Esophagus squamous epithelium (tissue), 5 donors: ENCODE data around the gene NMUR2. TPM values are rescaled to one million over a fixed set of nuclear protein-coding genes. Genes with fewer than 3 reads are reported as not detected.

Experiments
- DNase-seq: peaks from one replicate; lab custom pipeline; 2025; lab: John Stamatoyannopoulos, UW
- H3K27ac ChIP-seq, 4 donors: fragments of 200-600 bp; sonication (generic); one replicate each; pipeline ENCODE4 v1.5.1; 2016 to 2019; ENCODE audit warnings: mild to moderate bottlenecking in 1 of 4
- H3K27me3 ChIP-seq, 4 donors: fragments of 200-600 bp; sonication (generic); 1 replicate in 3 of 4; 2 replicates in 1 of 4; pipeline versions ENCODE4 v1.5.1 to v1.6.0; 2017 to 2021; ENCODE audit warnings: antibody characterized with exemption in 1 of 4
- H3K36me3 ChIP-seq, 3 donors: fragments of 200-600 bp; sonication (generic); one replicate each; pipeline ENCODE4 v1.5.1; 2016 to 2019
- H3K4me1 ChIP-seq, 3 donors: fragments of 200-600 bp; sonication (generic); one replicate each; pipeline ENCODE4 v1.5.1; 2017 to 2019
- H3K4me3 ChIP-seq, 4 donors: fragments of 200-600 bp; sonication (generic); 1 replicate in 3 of 4; 2 replicates in 1 of 4; pipeline ENCODE4 v1.5.1; 2016 to 2019; ENCODE audit warnings: mild to moderate bottlenecking in 2 of 4, moderate library complexity in 1 of 4
- H3K9me3 ChIP-seq, 3 donors: fragments of 200-600 bp; sonication (generic); one replicate each; pipeline ENCODE4 v1.5.1; 2016 to 2019
- POLR2A ChIP-seq, 4 donors: fragments of 450-650 bp; IDR thresholded peaks; one replicate each; pipeline ENCODE4 v1.6.1; 2017; ENCODE audit warnings: antibody characterized with exemption in 4 of 4, mild to moderate bottlenecking in 4 of 4, moderate library complexity in 3 of 4
- WGBS, 2 donors: methylation state at CpG; one replicate each; pipeline ENCODE4 v1.1.5; 2018; 5-methylcytosine and 5-hydroxymethylcytosine counted together
- intact Hi-C: fragments of 100-400 bp; cut with DNase I; formaldehyde crosslinking; loops from one replicate; pipeline ENCODE4 v1.15.0; 2022
- total RNA-seq, 4 donors: library from RNA; depleted of rRNA; stranded (reverse); fragments of >200 nt; gene quantifications; one replicate each; pipeline ENCODE4 v1.1.0, GENCODE V29; 2016
- TF ChIP-seq, protein P1 (sequence below), 6 experiments: fragments of 450-650 bp in 4 of 6; fragments of 200-600 bp in 2 of 6; sonication (generic) in 2 of 6; IDR thresholded peaks; one replicate each; pipeline ENCODE4 v1.5.1; 2016 to 2019; ENCODE audit warnings: antibody characterized with exemption in 6 of 6, mild to moderate bottlenecking in 4 of 6, moderate library complexity in 4 of 6
- donor health status: DM: yes; HTN: yes; CAD: no.

The NMUR2 gene
- total RNA-seq, 4 donors from 2014 or later: not detected

- intact Hi-C loops: no loop called here
- Histone ChIP-seq H3K36me3 (no peaks in the 10 kb centered on the region), H3K9me3 (no peaks in the 10 kb centered on the region), H3K27ac (no peak overlapping the region), H3K27me3 (no peaks in the 10 kb centered on the region), H3K4me1 (no peaks in the 10 kb centered on the region), H3K4me3 (no peak overlapping the region)
- WGBS, 2 donors: 42 to 54% methylated on average over 4 of the region's 4 CpGs
- TF ChIP-seq, protein P1, sequence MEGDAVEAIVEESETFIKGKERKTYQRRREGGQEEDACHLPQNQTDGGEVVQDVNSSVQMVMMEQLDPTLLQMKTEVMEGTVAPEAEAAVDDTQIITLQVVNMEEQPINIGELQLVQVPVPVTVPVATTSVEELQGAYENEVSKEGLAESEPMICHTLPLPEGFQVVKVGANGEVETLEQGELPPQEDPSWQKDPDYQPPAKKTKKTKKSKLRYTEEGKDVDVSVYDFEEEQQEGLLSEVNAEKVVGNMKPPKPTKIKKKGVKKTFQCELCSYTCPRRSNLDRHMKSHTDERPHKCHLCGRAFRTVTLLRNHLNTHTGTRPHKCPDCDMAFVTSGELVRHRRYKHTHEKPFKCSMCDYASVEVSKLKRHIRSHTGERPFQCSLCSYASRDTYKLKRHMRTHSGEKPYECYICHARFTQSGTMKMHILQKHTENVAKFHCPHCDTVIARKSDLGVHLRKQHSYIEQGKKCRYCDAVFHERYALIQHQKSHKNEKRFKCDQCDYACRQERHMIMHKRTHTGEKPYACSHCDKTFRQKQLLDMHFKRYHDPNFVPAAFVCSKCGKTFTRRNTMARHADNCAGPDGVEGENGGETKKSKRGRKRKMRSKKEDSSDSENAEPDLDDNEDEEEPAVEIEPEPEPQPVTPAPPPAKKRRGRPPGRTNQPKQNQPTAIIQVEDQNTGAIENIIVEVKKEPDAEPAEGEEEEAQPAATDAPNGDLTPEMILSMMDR (IDR thresholded peaks at IDR 0.05): no peak
- TF ChIP-seq POLR2A (IDR thresholded peaks at IDR 0.05): no peak
- no peak for DNase-seq
These were observed 28.2 kb downstream of the NMUR2 start for GRCh38 chr5:152376886-152377285.

GRCh38 chr5:152374711-152375275 lies 30.3 kb downstream of the NMUR2 start:
- WGBS, 2 donors: 52 to 83% methylated on average over 1 of the region's 1 CpG
- H3K4me1 ChIP-seq: no peaks in the 10 kb centered on the region
- TF ChIP-seq, protein P1 (IDR thresholded peaks at IDR 0.05): no peak
- TF ChIP-seq POLR2A (IDR thresholded peaks at IDR 0.05): no peak
- no peaks in the 10 kb centered on the region for H3K27me3 ChIP-seq
- DNase-seq: no peak
- no peaks in the 10 kb centered on the region for H3K36me3 ChIP-seq
- intact Hi-C loops: no loop called here
- no peak overlapping the region for H3K4me3 ChIP-seq
- H3K27ac ChIP-seq: no peak overlapping the region
- no peaks in the 10 kb centered on the region for H3K9me3 ChIP-seq

GRCh38 chr5:152372875-152373274 lies 32.2 kb downstream of the NMUR2 start:
- no peak for DNase-seq
- Histone ChIP-seq H3K27ac (no peak overlapping the region), H3K27me3 (no peaks in the 10 kb centered on the region), H3K4me3 (no peak overlapping the region), H3K4me1 (no peaks in the 10 kb centered on the region), H3K36me3 (no peaks in the 10 kb centered on the region), H3K9me3 (no peaks in the 10 kb centered on the region)
- 33 to 44% methylated on average over 1 of the region's 1 CpG for WGBS, 2 donors
- intact Hi-C loops: no loop called here
- TF ChIP-seq POLR2A (IDR thresholded peaks at IDR 0.05): no peak
- TF ChIP-seq, protein P1 (IDR thresholded peaks at IDR 0.05): no peak

DNA sequence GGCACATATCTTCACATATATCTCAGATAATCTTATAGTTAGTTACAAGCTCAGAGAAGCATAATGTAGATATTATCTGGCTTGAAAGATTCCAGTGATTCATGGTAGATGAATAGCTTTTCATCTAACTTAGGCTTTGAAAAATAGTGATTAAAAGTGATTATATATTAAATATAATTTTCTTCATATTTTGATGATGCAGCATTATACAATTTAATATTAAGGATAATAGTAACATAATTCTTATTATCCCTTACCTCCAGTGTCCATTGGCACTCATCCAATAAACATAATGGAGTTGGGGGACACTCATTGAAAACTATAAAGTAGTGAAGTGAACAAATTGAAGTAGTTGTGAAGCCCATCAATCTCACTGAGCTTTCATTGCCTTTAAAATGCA lies 35.8 kb downstream of the NMUR2 start:
- intact Hi-C loops: no loop called here
- Histone ChIP-seq H3K27me3 (no peaks in the 10 kb centered on the region), H3K36me3 (no peaks in the 10 kb centered on the region), H3K4me1 (no peaks in the 10 kb centered on the region), H3K4me3 (no peak overlapping the region), H3K27ac (no peak overlapping the region), H3K9me3 (no peaks in the 10 kb centered on the region)
- no peak for DNase-seq
- no peak for TF ChIP-seq POLR2A (IDR thresholded peaks at IDR 0.05)
- TF ChIP-seq, protein P1 (IDR thresholded peaks at IDR 0.05): no peak

GRCh38 chr5:152367554-152367953 lies 37.5 kb downstream of the NMUR2 start:
- Histone ChIP-seq H3K9me3 (no peaks in the 10 kb centered on the region), H3K27me3 (no peaks in the 10 kb centered on the region), H3K4me1 (no peaks in the 10 kb centered on the region), H3K27ac (no peak overlapping the region), H3K36me3 (no peaks in the 10 kb centered on the region), H3K4me3 (no peak overlapping the region)
- no peak for DNase-seq
- TF ChIP-seq, protein P1 (IDR thresholded peaks at IDR 0.05): no peak
- TF ChIP-seq POLR2A (IDR thresholded peaks at IDR 0.05): no peak
- intact Hi-C loops: no loop called here
- WGBS, 2 donors: 61 to 64% methylated on average over 3 of the region's 3 CpGs
